Liver (tissue), 9 donors: ENCODE data around the gene ANKRD13A. TPM values are rescaled to one million over a fixed set of nuclear protein-coding genes. Genes with fewer than 3 reads are reported as not detected.
"Not testable (repeated sequence)": the region's sequence is repeated elsewhere in the genome, so short reads cannot be mapped to it uniquely, and the experiment has no call there.

Experiments
- DNase-seq: peaks from one replicate; pipeline ENCODE4 v3.0.0-alpha.2; 2017; ENCODE audit warnings: low spot score
- H3K27ac ChIP-seq, 2 donors: one replicate each; pipeline ENCODE4 v1.7.0; 2013; ENCODE audit warnings: inconsistent platforms in 2 of 2, low read length in 2 of 2, control low read depth in 1 of 2, low read depth in 1 of 2, mild to moderate bottlenecking in 1 of 2
- H3K27me3 ChIP-seq, 4 donors: one replicate each; pipeline versions ENCODE4 v1.6.1 to v1.7.0; 2013; ENCODE audit warnings: low read length in 3 of 4, inconsistent platforms in 1 of 4, mild to moderate bottlenecking in 1 of 4, moderate library complexity in 1 of 4; ENCODE audit not compliant: control insufficient read depth in 4 of 4, insufficient read depth in 4 of 4
- H3K36me3 ChIP-seq, 4 donors: one replicate each; pipeline versions ENCODE4 v1.6.1 to v1.7.0; 2013; ENCODE audit warnings: low read length in 3 of 4, mild to moderate bottlenecking in 3 of 4, low read depth in 1 of 4, moderate library complexity in 1 of 4; ENCODE audit not compliant: control insufficient read depth in 4 of 4, insufficient read depth in 3 of 4
- H3K4me1 ChIP-seq, 4 donors: one replicate each; pipeline versions ENCODE4 v1.6.1 to v1.7.0; 2013; ENCODE audit warnings: low read length in 3 of 4, mild to moderate bottlenecking in 3 of 4, moderate library complexity in 1 of 4; ENCODE audit not compliant: control insufficient read depth in 4 of 4, insufficient read depth in 4 of 4
- H3K4me3 ChIP-seq, 3 donors: one replicate each; pipeline versions ENCODE4 v1.6.1 to v1.7.0; 2013; ENCODE audit warnings: low read length in 3 of 3, control low read depth in 1 of 3, low read depth in 1 of 3, mild to moderate bottlenecking in 1 of 3
- H3K9ac ChIP-seq, 2 donors: one replicate each; pipeline ENCODE4 v1.7.0; 2013; ENCODE audit warnings: low read length in 2 of 2, mild to moderate bottlenecking in 2 of 2, moderate library complexity in 2 of 2, control low read depth in 1 of 2, low read depth in 1 of 2
- H3K9me3 ChIP-seq, 4 donors: one replicate each; pipeline versions ENCODE4 v1.6.1 to v1.7.0; 2013; ENCODE audit warnings: low read length in 3 of 4; ENCODE audit not compliant: control insufficient read depth in 4 of 4
- FOXA1 ChIP-seq: IDR thresholded peaks from 2 replicates; pipeline ENCODE4 v1.6.1; 2016; ENCODE audit warnings: antibody characterized with exemption
- FOXA2 ChIP-seq: IDR thresholded peaks from 2 replicates; pipeline ENCODE4 v1.6.1; 2016; ENCODE audit warnings: antibody characterized with exemption
- GABPA ChIP-seq, 2 donors: IDR thresholded peaks in 1 of 2; conservative IDR thresholded peaks in 1 of 2; 2 replicates each; pipeline ENCODE4 v1.6.1; 2016; ENCODE audit warnings: antibody characterized with exemption in 2 of 2, mild to moderate bottlenecking in 1 of 2, moderate library complexity in 1 of 2
- HNF4A ChIP-seq, 2 donors: conservative IDR thresholded peaks; 2 replicates each; pipeline ENCODE4 v1.6.1; 2016; ENCODE audit warnings: antibody characterized with exemption in 2 of 2, mild to moderate bottlenecking in 2 of 2
- HNF4G ChIP-seq: IDR thresholded peaks from 2 replicates; pipeline ENCODE4 v1.6.1; 2016; ENCODE audit warnings: antibody characterized with exemption
- JUND ChIP-seq, 2 donors: IDR thresholded peaks; 2 replicates each; pipeline ENCODE4 v1.6.1; 2016; ENCODE audit warnings: antibody characterized with exemption in 2 of 2
- NR2F2 ChIP-seq: IDR thresholded peaks from 2 replicates; pipeline ENCODE4 v1.6.1; 2016; ENCODE audit warnings: antibody characterized with exemption
- RAD21 ChIP-seq, 2 donors: IDR thresholded peaks; 2 replicates each; pipeline ENCODE4 v1.6.1; 2016; ENCODE audit warnings: antibody characterized with exemption in 2 of 2, mild to moderate bottlenecking in 2 of 2
- RXRA ChIP-seq, 2 donors: IDR thresholded peaks; 2 replicates each; pipeline ENCODE4 v1.6.1; 2017 to 2018; ENCODE audit warnings: antibody characterized with exemption in 2 of 2, mild to moderate bottlenecking in 1 of 2
- SP1 ChIP-seq: IDR thresholded peaks from 2 replicates; pipeline ENCODE4 v1.6.1; 2018; ENCODE audit warnings: antibody characterized with exemption, mild to moderate bottlenecking
- TAF1 ChIP-seq: conservative IDR thresholded peaks from 2 replicates; pipeline ENCODE4 v1.6.1; 2016; ENCODE audit warnings: antibody characterized with exemption, mild to moderate bottlenecking
- YY1 ChIP-seq: IDR thresholded peaks from 2 replicates; pipeline ENCODE4 v1.6.1; 2016; ENCODE audit warnings: antibody characterized with exemption, mild to moderate bottlenecking
- WGBS: extraction: QIAGEN DNeasy Blood & Tissue Kit; methylation state at CpG from one replicate; pipeline ENCODE4 v1.1.7; 2013; 5-methylcytosine and 5-hydroxymethylcytosine counted together
- polyA plus RNA-seq, 2 donors: library from polyadenylated mRNA; stranded (reverse) in 1 of 2; unstranded in 1 of 2; fragments of 200-250 nt in 1 of 2; fragments of >200 nt in 1 of 2; fragmentation: Nextera tagmentation in 1 of 2; extraction: Ambion mirVana in 1 of 2; gene quantifications; one replicate each; pipeline versions ENCODE4 v1.2.1 to v1.2.3, GENCODE V29; 2013 to 2015
- total RNA-seq, 2 donors: library from RNA; depleted of rRNA; stranded (reverse); fragments of >200 nt; gene quantifications; one replicate each; pipeline ENCODE4 v1.2.3, GENCODE V29; 2014
- TF ChIP-seq, protein P1 (sequence below): IDR thresholded peaks from 2 replicates; pipeline ENCODE4 v1.6.1; 2016; ENCODE audit warnings: antibody characterized with exemption
- TF ChIP-seq, protein P2 (sequence below): IDR thresholded peaks from 2 replicates; pipeline ENCODE4 v1.6.1; 2016; ENCODE audit warnings: antibody characterized with exemption
- TF ChIP-seq, protein P3 (sequence below): IDR thresholded peaks from 2 replicates; pipeline ENCODE4 v1.6.1; 2016; ENCODE audit warnings: antibody characterized with exemption
- TF ChIP-seq, protein P4 (sequence below): fragments of 150-350 bp; IDR thresholded peaks from 2 replicates; pipeline ENCODE4 v1.5.1; 2017; ENCODE audit warnings: improper control_type of control experiment, low read depth, low read length; ENCODE audit not compliant: missing input control
- donor health status: healthy.
- donor health status: healthy.
- donor health status: healthy.
- donor health status: healthy.
- donor health status: healthy.

The ANKRD13A gene
- total and polyA plus RNA-seq, 4 donors: 7.0 to 40.5 (median 18.8) TPM

DNA sequence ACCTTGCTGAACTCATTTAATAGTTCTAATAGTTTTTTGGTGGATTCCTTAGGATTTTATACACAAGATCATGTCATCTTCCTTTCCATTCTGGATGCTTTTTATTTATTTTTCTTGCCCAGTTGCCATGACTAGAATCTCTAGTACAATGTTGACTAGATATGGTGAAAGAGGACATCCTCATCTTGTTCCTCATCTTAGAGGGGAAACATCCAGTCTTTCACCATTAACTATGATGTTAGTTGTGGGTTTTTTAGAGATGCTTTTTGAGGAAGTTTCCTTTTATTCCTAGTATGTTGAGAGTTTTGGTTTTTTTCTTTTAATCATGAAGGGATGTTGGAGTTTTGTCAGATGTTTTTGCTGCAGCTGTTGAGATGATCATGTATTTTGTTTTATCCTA lies 8.7 kb downstream of the ANKRD13A start:
- peaks cover 3 to 34% (median 24%) of the 10 kb centered on the region in 4 donors for H3K4me1 ChIP-seq
- H3K27me3 ChIP-seq: no peaks in the 10 kb centered on the region
- H3K36me3 ChIP-seq: peaks cover 0 to 4% (median 0%) of the 10 kb centered on the region in 4 donors
- no peaks in the 10 kb centered on the region for H3K9me3 ChIP-seq
- no peak overlapping the region for H3K27ac ChIP-seq
- DNase-seq: no peak
- H3K4me3 ChIP-seq: no peak overlapping the region
- TF ChIP-seq HNF4A (conservative IDR thresholded peaks at IDR 0.05) (no peak), SP1 (no peak), RXRA (IDR thresholded peaks at IDR 0.05) (no peak), JUND (IDR thresholded peaks at IDR 0.05) (no peak), FOXA2 (no peak)
- TF ChIP-seq, protein P1, sequence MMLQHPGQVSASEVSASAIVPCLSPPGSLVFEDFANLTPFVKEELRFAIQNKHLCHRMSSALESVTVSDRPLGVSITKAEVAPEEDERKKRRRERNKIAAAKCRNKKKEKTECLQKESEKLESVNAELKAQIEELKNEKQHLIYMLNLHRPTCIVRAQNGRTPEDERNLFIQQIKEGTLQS: no peak
- TF ChIP-seq, protein P2, sequence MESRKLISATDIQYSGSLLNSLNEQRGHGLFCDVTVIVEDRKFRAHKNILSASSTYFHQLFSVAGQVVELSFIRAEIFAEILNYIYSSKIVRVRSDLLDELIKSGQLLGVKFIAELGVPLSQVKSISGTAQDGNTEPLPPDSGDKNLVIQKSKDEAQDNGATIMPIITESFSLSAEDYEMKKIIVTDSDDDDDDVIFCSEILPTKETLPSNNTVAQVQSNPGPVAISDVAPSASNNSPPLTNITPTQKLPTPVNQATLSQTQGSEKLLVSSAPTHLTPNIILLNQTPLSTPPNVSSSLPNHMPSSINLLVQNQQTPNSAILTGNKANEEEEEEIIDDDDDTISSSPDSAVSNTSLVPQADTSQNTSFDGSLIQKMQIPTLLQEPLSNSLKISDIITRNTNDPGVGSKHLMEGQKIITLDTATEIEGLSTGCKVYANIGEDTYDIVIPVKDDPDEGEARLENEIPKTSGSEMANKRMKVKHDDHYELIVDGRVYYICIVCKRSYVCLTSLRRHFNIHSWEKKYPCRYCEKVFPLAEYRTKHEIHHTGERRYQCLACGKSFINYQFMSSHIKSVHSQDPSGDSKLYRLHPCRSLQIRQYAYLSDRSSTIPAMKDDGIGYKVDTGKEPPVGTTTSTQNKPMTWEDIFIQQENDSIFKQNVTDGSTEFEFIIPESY: no peak
- H3K9ac ChIP-seq: no peak overlapping the region

DNA sequence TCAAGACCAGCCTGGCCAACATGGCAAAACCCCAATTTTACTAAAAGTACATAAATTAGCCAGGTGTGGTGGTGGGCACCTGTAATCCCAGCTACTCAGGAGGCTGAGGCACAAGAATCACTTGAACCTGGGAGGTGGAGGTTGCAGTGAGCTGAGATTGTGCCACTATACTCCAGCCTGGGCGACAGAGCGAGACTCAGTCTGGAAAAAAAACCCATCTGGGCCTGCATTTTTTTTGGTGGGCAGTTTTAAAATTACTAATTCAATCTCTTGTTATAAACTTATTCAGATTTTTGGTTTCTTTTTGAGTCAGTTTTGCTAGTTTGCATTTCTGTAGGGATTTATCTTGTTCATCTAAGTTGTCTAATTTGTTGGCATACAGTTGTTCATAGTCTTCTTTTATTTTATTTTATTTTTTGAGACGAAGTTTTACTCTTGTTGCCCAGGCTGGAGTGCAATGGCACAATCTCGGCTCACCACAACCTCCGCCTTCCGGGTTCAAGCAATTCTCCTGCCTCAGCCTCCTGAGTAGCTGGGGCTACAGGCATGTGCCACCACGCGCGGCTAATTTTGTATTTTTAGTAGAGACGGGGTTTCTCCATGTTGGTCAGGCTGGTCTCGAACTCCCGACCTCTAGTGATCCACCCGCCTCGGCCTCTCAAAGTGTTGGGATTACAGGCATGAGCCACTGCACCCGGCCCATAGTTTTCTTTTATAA lies 9.6 kb downstream of the ANKRD13A start:
- not testable (repeated sequence) for H3K4me3 ChIP-seq, H3K9ac ChIP-seq, H3K27ac ChIP-seq, H3K27me3 ChIP-seq, H3K9me3 ChIP-seq, H3K36me3 ChIP-seq, DNase-seq
- 95% methylated on average over 15 of the region's 15 CpGs for WGBS
- peaks cover 3 to 35% (median 24%) of the 10 kb centered on the region in 4 donors for H3K4me1 ChIP-seq

DNA sequence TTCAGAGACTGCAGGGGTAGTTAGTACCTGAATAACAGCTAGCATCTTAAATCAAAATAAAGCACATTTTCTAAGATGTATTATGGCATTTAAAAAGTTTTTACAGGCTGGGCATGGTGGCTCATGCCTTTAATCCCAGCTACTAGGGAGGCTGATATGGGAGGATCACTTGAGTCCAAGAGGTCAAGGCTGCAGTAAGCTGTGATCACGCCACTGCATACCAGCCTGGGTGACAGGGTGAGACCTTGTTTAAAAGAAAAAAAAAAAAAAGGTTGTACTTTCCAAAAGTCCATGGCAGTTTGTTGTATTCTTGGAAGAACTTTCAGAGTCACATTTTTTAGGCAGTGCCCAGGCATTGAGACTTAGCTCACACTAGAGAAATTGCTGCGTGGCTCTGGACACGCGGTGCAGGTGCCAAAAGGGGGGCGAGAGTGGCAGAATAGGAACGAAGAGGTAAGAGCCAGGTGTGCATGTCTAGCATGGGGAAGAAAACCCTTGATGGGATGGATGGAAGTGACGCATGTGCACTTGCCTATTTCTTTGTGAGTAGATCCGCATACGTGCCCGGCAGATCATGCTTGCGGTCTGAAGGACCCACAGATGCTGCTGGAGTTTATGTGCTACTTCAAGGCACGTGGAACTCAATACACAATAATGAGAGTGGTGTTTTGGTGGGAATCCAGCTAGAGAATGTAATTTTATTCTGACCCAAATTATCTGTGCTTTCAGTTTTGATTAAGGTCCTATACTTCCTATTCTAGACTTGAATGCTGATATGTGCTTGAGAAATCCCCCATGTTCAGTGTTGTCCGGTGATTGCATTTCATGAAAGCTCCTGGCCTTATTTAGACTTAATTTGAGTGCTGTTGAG lies 11.9 kb downstream of the ANKRD13A start:
- Histone ChIP-seq H3K36me3 (peaks cover 2 to 5% (median 5%) of the 10 kb centered on the region in 4 donors), H3K9me3 (no peaks in the 10 kb centered on the region), H3K9ac (peak overlapping the region in 1 of 2 donors; percentile 22), H3K27ac (peak overlapping the region in 1 of 2 donors; percentile 88), H3K4me3 (no peak overlapping the region), H3K27me3 (no peaks in the 10 kb centered on the region), H3K4me1 (peaks cover 3 to 29% (median 20%) of the 10 kb centered on the region in 4 donors)
- WGBS: 80% methylated on average over 13 of the region's 13 CpGs
- DNase-seq: no peak
- TF ChIP-seq HNF4A (conservative IDR thresholded peaks at IDR 0.05): peak; percentile 40 to 45
- TF ChIP-seq NR2F2: no peak
- peak in 1 of 2 donors; percentile 27 for TF ChIP-seq RXRA (IDR thresholded peaks at IDR 0.05)

DNA sequence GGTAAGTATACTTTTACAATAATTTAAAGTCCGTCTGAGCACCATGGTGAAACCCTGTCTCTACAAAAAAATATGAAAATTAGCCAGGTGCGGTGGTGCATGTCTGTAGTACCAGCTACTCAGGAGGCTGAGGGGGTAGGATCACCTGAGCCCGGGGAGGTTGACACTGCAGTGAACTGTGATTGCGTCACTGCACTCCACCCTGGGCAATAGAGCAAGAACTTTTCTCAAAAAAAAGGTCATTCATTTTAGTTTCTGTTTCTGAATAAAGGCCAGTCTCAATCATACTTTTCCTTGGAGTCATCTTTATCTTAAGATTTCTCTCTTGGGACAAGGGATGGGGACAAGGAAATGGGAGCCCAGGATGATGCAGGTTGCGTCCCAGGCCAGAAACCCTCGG lies 12.9 kb downstream of the ANKRD13A start:
- Histone ChIP-seq H3K9me3 (no peaks in the 10 kb centered on the region), H3K4me3 (no peak overlapping the region), H3K4me1 (peaks cover 3 to 25% (median 20%) of the 10 kb centered on the region in 4 donors), H3K27ac (peak overlapping the region; percentile 49 to 88), H3K27me3 (no peaks in the 10 kb centered on the region), H3K36me3 (peaks cover 2 to 8% (median 6%) of the 10 kb centered on the region in 4 donors), H3K9ac (peak overlapping the region in 1 of 2 donors; percentile 60)
- 51% methylated on average over 6 of the region's 6 CpGs for WGBS
- no peak for DNase-seq
- TF ChIP-seq GABPA (IDR thresholded peaks at IDR 0.05 in 1 of 2, conservative IDR thresholded peaks at IDR 0.05 in 1 of 2) (no peak), FOXA1 (peak; percentile 28), TAF1 (no peak), RAD21 (IDR thresholded peaks at IDR 0.05) (peak; percentile 20 to 32), HNF4G (no peak), SP1 (peak; percentile 46), JUND (IDR thresholded peaks at IDR 0.05) (peak; percentile 19 to 73), NR2F2 (no peak), YY1 (peak; percentile 63)
- TF ChIP-seq, protein P3, sequence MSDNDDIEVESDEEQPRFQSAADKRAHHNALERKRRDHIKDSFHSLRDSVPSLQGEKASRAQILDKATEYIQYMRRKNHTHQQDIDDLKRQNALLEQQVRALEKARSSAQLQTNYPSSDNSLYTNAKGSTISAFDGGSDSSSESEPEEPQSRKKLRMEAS: no peak
- TF ChIP-seq, protein P4, sequence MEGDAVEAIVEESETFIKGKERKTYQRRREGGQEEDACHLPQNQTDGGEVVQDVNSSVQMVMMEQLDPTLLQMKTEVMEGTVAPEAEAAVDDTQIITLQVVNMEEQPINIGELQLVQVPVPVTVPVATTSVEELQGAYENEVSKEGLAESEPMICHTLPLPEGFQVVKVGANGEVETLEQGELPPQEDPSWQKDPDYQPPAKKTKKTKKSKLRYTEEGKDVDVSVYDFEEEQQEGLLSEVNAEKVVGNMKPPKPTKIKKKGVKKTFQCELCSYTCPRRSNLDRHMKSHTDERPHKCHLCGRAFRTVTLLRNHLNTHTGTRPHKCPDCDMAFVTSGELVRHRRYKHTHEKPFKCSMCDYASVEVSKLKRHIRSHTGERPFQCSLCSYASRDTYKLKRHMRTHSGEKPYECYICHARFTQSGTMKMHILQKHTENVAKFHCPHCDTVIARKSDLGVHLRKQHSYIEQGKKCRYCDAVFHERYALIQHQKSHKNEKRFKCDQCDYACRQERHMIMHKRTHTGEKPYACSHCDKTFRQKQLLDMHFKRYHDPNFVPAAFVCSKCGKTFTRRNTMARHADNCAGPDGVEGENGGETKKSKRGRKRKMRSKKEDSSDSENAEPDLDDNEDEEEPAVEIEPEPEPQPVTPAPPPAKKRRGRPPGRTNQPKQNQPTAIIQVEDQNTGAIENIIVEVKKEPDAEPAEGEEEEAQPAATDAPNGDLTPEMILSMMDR: no peak
- TF ChIP-seq, protein P1: peak; percentile 80
